PC-3 (cell line): ENCODE results near the gene NCAPG2. TPM values are rescaled to one million over a fixed set of nuclear protein-coding genes. Genes with fewer than 3 reads are reported as not detected.

Experiments
- ATAC-seq: fragments of 200-7000 bp; cut with Tn5 transposase; 2 replicates; pipeline ENCODE4 v1.9.1; 2020; ENCODE audit warnings: mild to moderate bottlenecking, moderate library complexity
- BruUV-seq: library from RNA; stranded (reverse); fragments of 400-500 nt; replicated peaks from 2 replicates; lab custom pipeline; 2021; lab: Mats Ljungman, UMichigan
- CTCF ChIA-PET: fragments of 300-600 bp; sonication (Branson Sonifier 250); formaldehyde crosslinking; loops from one replicate; lab custom pipeline; 2022; ENCODE audit warnings: antibody characterized with exemption; lab: Charles Lee
- POLR2A ChIA-PET: fragments of 300-600 bp; sonication (Branson Sonifier 250); formaldehyde crosslinking; loops from one replicate; lab custom pipeline; 2022; ENCODE audit warnings: antibody characterized with exemption; ENCODE audit not compliant: unreplicated experiment; lab: Charles Lee
- DNase-seq: peaks from one replicate; pipeline ENCODE4 v3.0.0-alpha.2; 2015
- H2AFZ ChIP-seq: fragments of 300-600 bp; sonication (generic); 2 replicates; pipeline ENCODE4 v1.6.0; 2016; ENCODE audit warnings: antibody characterized with exemption, low read length
- H3F3A ChIP-seq: fragments of 300-600 bp; sonication (generic); one replicate; pipeline ENCODE4 v1.6.0; 2017; ENCODE audit warnings: antibody characterized with exemption, low read length, control low read depth, mild to moderate bottlenecking; ENCODE audit not compliant: unreplicated experiment
- H3K27ac ChIP-seq: fragments of 300-600 bp; sonication (generic); 2 replicates; pipeline ENCODE4 v1.5.1; 2016; ENCODE audit warnings: mild to moderate bottlenecking, low read length
- H3K27me3 ChIP-seq: fragments of 300-600 bp; sonication (generic); 2 replicates; pipeline ENCODE4 v1.6.1; 2016; ENCODE audit warnings: low read length, mixed read lengths
- H3K36me3 ChIP-seq: fragments of 300-600 bp; sonication (generic); 2 replicates; pipeline ENCODE4 v1.6.1; 2016; ENCODE audit warnings: low read depth, mixed run types, low read length, mixed read lengths
- H3K4me1 ChIP-seq: fragments of 300-600 bp; sonication (generic); 2 replicates; pipeline ENCODE4 v1.5.1; 2016; ENCODE audit warnings: low read length; ENCODE audit not compliant: insufficient read depth
- H3K4me2 ChIP-seq: fragments of 300-600 bp; sonication (generic); 2 replicates; pipeline ENCODE4 v1.6.0; 2016; ENCODE audit warnings: low read length
- H3K4me3 ChIP-seq: fragments of 300-600 bp; sonication (generic); 2 replicates; pipeline ENCODE4 v1.5.1; 2016; ENCODE audit warnings: mild to moderate bottlenecking, low read length, mixed read lengths
- H3K79me2 ChIP-seq: fragments of 300-600 bp; sonication (generic); 2 replicates; pipeline ENCODE4 v1.6.1; 2017; ENCODE audit warnings: low read length, mixed read lengths
- H3K9ac ChIP-seq: fragments of 300-600 bp; sonication (generic); 2 replicates; pipeline ENCODE4 v1.6.0; 2016; ENCODE audit warnings: mild to moderate bottlenecking, low read length
- H3K9me2 ChIP-seq: fragments of 300-600 bp; sonication (generic); replicated peaks from 2 replicates; pipeline ENCODE4 v1.6.1; 2016; ENCODE audit warnings: mixed run types, low read length, mixed read lengths
- H3K9me3 ChIP-seq: fragments of 300-600 bp; sonication (generic); 2 replicates; pipeline ENCODE4 v1.6.1; 2016; ENCODE audit warnings: low read length, mixed read lengths
- H4K20me1 ChIP-seq: fragments of 300-600 bp; sonication (generic); 2 replicates; pipeline ENCODE4 v1.6.1; 2016; ENCODE audit warnings: low read length, mixed read lengths
- CTCF ChIP-seq: fragments of 300-600 bp; sonication (generic); conservative IDR thresholded peaks from 2 replicates; pipeline ENCODE4 v1.5.1; 2017; ENCODE audit warnings: antibody characterized with exemption, low read depth, mild to moderate bottlenecking, low read length
- EZH2 ChIP-seq: fragments of 300-600 bp; sonication (generic); IDR thresholded peaks from one replicate; pipeline ENCODE4 v1.6.1; 2017; ENCODE audit warnings: antibody characterized with exemption, mild to moderate bottlenecking, low read length; ENCODE audit not compliant: unreplicated experiment
- EZH2phosphoT487 ChIP-seq: fragments of 300-600 bp; sonication (generic); IDR thresholded peaks from 2 replicates; pipeline ENCODE4 v1.6.1; 2018; ENCODE audit warnings: mild to moderate bottlenecking, antibody characterized with exemption, low read length, borderline replicate concordance
- intact Hi-C: fragments of 100-400 bp; cut with micrococcal nuclease; formaldehyde crosslinking; loops from 2 replicates; pipeline ENCODE4 v1.9.0; 2023
- total RNA-seq: library from RNA; depleted of rRNA; stranded (reverse); fragments of >200 nt; gene quantifications from 2 replicates; pipeline ENCODE4 v1.2.3, GENCODE V29; 2014

NCAPG2 gene
- total RNA-seq, 1 experiment from 2014 or later = 49.2 TPM

GRCh38 chr7:158687406-158687805, 17.2 kb downstream of the NCAPG2 start:
- ATAC-seq = no peak
- no peak for DNase-seq
- Histone ChIP-seq H3F3A (no peaks in the 10 kb centered on the region), H3K4me3 (no peak overlapping the region), H3K4me2 (no peak overlapping the region), H3K36me3 (peaks cover 74% of the 10 kb centered on the region), H3K9ac (no peak overlapping the region), H2AFZ (no peak overlapping the region), H3K9me2 (no peaks in the 10 kb centered on the region), H3K27ac (no peak overlapping the region), H3K27me3 (no peaks in the 10 kb centered on the region), H3K9me3 (no peaks in the 10 kb centered on the region), H3K79me2 (no peaks in the 10 kb centered on the region), H3K4me1 (no peaks in the 10 kb centered on the region), H4K20me1 (no peaks in the 10 kb centered on the region)
- BruUV-seq = no TSS peak
- CTCF ChIA-PET = no interaction called here
- TF ChIP-seq EZH2phosphoT487 (no peak), EZH2 (no peak), CTCF (no peak)
- POLR2A ChIA-PET = no interaction called here
- intact Hi-C loops = no loop called here

- H3K4me1 ChIP-seq = no peaks in the 10 kb centered on the region
- H3K4me3 ChIP-seq = no peak overlapping the region
- H4K20me1 ChIP-seq = no peaks in the 10 kb centered on the region
- no peaks in the 10 kb centered on the region for H3K9me2 ChIP-seq
- no peaks in the 10 kb centered on the region for H3K27me3 ChIP-seq
- POLR2A ChIA-PET = no interaction called here
- CTCF ChIA-PET = no interaction called here
- TF ChIP-seq EZH2 (no peak), EZH2phosphoT487 (no peak), CTCF (no peak)
- H3K9ac ChIP-seq = no peak overlapping the region
- no TSS peak for BruUV-seq
- H3K4me2 ChIP-seq = no peak overlapping the region
- peaks cover 71% of the 10 kb centered on the region for H3K36me3 ChIP-seq
- no peak overlapping the region for H2AFZ ChIP-seq
- H3K9me3 ChIP-seq = no peaks in the 10 kb centered on the region
- no peak overlapping the region for H3K27ac ChIP-seq
- ATAC-seq (no peak), DNase-seq (no peak)
- intact Hi-C loops = no loop called here
- no peaks in the 10 kb centered on the region for H3F3A ChIP-seq
- no peaks in the 10 kb centered on the region for H3K79me2 ChIP-seq
Measured at GRCh38 chr7:158685693-158686092, 18.9 kb downstream of the NCAPG2 start.

GRCh38 chr7:158684329-158684728, 20.3 kb downstream of the NCAPG2 start:
- Histone ChIP-seq H3K36me3 (peaks cover 73% of the 10 kb centered on the region), H4K20me1 (no peaks in the 10 kb centered on the region), H3K4me1 (no peaks in the 10 kb centered on the region), H3K9me2 (no peaks in the 10 kb centered on the region), H3K27ac (no peak overlapping the region), H3K4me2 (no peak overlapping the region), H3F3A (no peaks in the 10 kb centered on the region), H3K9me3 (no peaks in the 10 kb centered on the region), H3K27me3 (no peaks in the 10 kb centered on the region), H3K9ac (no peak overlapping the region), H2AFZ (no peak overlapping the region), H3K79me2 (no peaks in the 10 kb centered on the region), H3K4me3 (no peak overlapping the region)
- intact Hi-C loops = no loop called here
- ATAC-seq (no peak), DNase-seq (no peak)
- CTCF ChIA-PET = no interaction called here
- POLR2A ChIA-PET = no interaction called here
- no TSS peak for BruUV-seq
- TF ChIP-seq CTCF (no peak), EZH2 (no peak), EZH2phosphoT487 (no peak)
